Measurements from ENCODE around the gene CCL16.

GRCh38 chr17:35944151-35944550, 37.1 kb downstream of the CCL16 start:
- TF ChIP-seq CTCF (IDR thresholded peaks at IDR 0.05) = no peak
- TF ChIP-seq POLR2A (IDR thresholded peaks at IDR 0.05) = no peak
